DOHH2 (cell line): ENCODE results near the gene NPC2.

Source experiments
- CTCF ChIP-seq: fragments of 200-600 bp; sonication (generic); IDR thresholded peaks from one replicate; pipeline ENCODE4 v1.5.1; 2014; ENCODE audit warnings: antibody characterized with exemption, mild to moderate bottlenecking, low read depth, low read length; ENCODE audit not compliant: poor library complexity, severe bottlenecking
- EZH2phosphoT487 ChIP-seq: fragments of 200-600 bp; sonication (generic); IDR thresholded peaks from 2 replicates; pipeline ENCODE4 v1.6.1; 2017; ENCODE audit warnings: borderline replicate concordance, mild to moderate bottlenecking, antibody characterized with exemption, low read length, moderate library complexity, mixed read lengths

- TF ChIP-seq CTCF (no peak), EZH2phosphoT487 (no peak)
These were observed 55.5 kb downstream of the NPC2 start for GRCh38 chr14:74437496-74438053.
